NCI-H446 treated with DMSO at 0.1 percent for 48 hours (cell line): ENCODE results near the gene ATP7B.
"Not testable (repeated sequence)": the region's sequence is repeated elsewhere in the genome, so short reads cannot be mapped to it uniquely, and the experiment has no call there.

Experiments
- DNase-seq: peaks from one replicate; lab custom pipeline; 2025; lab: John Stamatoyannopoulos, UW

The ATP7B gene

DNA sequence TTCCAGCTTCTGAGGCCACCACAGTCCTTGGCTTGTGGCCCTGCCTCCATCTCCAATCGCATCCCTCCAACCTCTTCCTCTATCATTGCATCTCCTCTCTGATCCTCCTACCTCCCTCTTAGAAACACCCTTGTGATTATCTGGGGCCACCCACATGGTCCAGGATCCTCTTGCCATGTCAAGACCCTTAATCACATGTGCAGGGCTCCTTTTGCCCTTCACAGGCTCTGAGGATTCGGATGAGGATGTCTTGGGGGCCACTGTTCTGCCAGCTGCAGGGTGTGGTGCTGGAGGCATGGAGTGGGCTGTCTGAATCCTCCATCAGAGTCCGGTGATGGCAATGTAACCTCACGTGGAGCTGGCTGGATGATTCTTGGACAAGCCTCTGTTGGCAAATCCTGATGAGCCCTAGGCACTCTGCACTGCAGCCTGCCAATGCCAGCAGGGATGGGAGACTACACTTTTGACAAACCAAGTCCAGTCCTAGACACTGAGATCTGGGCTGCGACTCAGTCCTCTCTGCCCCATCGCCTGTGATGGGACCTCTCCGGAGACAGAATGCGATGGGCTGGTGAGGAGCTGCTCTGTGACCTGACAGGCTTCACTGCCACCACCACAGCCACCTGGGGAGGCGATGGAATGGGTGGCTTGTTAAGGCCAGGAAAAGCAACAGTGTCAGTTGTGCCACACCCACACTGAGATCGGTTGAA lies 88.3 kb downstream of the ATP7B start:
- DNase-seq, result no peak

DNA sequence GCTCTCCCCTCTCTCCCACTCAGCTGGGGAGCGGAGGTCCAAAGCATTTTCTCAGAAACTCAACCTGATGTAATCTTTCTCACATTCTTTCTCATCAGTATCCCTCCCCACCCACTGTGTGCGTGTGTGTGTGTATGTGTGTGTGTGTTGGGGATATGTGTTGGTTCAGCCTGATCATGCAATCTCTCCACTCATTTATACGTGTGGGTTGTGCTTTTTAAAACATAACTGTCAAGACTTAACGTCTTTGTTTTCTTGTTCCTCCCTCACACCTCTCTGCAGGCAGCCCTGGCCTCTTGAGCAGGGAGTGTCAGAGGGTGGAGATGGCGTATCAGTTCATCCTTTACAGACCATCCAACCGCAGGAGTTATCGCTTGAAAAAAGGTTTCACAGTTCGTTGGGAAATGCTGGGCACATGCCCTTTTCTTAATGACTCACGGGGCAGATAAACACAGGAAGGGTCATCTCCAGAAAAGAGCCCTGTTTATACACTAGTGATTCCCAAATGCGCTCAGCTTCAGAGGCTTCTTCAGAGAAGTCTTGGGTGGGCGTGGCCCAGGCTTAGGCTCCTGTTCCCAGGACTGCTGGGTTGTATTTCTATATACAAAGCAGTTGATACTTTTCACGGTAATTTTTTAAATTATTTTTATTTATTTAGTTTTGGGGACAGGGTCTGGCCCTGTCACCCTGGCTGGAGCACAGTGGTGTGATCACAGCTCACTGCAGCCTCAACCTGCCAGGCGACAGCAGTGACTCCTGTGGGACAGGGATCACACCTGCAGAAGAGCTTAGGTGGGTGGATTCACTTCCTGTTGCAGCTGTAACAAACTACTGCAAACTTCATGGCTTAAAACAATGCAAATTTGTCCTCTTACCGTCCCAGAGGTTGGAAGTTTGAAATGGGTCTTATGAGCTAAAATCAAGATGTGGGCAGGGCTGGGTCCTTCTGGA lies 89.2 kb downstream of the ATP7B start:
- no peak for DNase-seq

DNA sequence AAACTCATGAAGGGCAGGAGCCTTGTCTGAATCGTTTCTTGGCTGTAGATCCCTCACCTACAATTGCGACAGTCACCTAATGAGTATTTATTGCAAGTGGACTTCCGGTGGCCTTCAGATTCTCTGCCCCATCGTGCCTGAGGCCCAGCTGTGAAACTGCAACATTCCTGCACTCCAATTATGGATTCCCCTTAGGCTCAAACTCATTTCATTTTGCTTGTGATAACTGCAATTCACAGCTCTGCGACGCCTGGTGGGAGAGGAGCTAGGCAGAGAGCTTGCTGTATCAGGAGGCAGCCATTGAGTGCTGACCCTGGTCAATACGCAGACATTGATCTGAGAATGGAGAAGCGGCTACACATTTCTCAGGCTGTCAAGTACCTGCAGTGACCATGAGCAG lies 90.5 kb downstream of the ATP7B start:
- no peak for DNase-seq

DNA sequence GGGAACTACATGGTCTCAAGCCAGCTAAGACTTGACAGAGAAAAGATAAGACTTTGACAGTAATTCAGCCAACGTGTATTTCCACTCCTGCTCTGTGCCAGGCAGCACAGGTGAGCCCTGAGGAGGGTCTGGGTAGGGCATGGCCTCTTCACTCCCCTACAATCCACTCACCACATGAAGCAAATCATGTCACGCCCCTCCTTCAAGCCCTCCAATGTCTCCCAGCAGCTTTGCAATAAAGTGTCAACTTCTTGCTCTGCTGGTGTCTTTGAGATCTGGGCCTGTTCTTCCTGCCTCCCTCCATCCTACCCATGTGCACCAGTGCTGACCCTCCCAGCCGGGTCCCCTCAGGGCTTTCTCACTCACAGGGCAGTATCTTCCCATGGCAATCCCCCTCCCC lies 91.0 kb downstream of the ATP7B start:
- DNase-seq, result no peak

DNA sequence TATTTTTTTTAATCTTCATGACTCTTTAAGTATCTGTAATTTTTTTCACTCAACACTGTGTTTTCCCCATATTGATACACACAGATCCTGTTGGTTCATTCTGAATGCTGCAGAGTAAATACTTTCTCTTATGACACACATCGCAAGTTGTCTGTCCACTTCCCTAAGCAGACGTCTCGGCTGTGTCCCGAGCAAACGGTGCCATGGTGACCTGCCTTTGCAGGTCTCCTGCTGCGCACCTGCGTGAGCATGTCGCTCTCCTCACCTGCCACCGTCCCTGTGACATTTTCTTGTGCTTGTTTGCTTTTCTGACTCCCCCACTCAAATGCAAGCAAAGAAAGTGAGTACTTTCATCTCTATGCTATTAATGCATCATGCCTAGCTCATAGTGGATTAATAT lies 91.7 kb downstream of the ATP7B start:
- DNase-seq, result no peak

DNA sequence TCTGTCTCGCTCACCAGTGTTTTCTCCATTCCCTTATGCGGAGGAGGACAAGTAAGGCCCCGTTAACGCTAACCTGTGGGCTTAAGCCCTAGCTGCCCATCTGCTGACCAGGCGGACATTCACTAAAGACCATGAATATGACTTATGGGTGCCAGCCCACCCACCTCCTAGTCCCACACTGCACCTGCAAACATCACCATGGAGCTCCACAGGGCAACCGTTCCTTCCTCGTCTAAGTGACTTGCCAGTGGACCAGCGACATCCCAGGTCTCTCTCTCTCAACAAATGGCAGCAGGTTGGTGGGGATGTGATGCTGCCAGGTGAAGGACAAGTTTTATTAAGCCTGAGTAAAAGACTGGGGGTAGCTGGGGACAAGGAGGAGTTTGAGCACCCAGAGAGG lies 94.3 kb downstream of the ATP7B start:
- no peak for DNase-seq

DNA sequence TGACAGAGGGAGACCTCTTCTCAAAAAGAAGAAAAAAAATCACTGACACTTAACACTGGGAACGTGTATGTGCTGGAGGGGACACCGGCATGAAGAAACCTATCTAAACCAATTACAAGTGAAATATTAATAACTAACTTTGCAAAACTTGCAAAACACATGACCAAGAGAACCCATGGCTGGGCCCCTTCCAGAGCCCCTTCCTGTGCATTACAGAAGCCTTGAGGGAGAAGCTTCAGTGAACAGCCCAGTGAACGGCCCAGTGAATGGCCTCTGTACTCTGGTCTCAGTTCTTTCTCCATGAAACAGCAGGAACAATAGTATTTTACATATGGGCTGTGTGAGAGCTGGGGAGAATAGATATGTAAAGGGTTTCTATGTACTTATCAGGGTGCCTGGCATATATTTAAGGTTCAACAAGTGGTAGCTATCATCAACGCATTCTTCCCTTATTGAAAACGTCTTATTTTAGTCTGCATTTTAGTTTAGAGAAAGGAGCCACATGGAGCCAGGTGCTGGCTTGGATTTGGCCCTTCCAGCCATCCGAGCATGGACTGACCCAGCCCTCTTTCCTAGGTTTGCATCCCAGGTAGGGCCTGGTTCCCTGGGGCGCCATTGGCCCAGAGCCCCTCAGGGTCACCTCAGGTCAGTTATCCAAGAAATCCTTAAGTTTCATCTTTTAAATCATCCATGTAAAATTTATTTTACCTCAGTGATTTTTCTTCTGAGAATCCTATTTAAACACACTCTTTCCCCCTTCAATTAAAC lies 95.0 kb downstream of the ATP7B start:
- no peak for DNase-seq

DNA sequence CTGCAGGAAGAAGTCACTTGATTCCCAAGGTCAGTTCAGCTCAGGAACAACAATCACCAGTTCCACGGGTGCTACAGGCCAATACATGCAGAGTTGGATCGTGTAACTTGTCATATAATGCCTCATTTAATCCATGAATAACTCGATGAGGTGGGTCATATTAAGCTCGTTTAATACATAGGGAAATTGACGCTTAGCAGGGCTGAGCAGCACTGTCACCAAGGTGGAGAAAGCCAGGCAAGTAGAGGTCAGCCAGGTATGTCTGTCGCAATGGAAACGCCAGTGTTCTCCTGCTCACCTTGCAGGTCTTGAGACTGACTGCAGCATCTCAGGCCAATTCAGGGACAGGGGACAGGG lies 97.1 kb downstream of the ATP7B start:
- no peak for DNase-seq

DNA sequence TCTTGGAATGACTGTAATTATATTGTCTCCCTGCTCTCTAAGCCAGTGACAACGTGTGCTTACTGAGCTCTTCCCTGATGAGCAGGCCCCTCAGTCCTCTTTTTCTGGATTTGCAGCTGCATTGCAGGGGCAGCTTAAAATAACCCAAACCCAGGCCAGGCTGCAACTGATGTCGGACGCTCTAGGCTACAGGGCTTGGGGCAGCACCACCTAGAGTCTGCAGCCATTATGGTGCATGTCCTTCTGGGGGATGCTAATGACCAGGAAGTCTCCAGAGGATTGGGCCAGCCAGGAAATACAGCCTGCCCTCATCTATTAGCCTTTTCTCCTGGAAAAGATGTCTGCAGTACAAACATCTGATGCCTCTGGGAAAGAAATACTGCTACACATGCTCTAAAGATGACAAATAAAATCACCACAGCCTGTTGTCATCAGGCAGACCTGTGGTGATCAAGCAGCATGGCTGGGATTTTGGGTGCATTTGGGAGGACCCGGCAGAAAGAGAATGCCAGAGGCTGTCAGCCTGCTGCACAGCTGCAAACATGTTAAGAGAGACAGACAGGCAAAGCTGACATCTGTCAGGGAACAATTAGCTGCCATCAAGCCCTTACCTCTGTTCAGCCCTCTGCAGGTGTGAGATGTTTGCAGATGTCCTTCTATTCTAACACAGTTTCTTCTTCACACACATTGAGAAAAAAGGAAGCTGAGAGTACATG lies 97.7 kb downstream of the ATP7B start:
- no peak for DNase-seq

DNA sequence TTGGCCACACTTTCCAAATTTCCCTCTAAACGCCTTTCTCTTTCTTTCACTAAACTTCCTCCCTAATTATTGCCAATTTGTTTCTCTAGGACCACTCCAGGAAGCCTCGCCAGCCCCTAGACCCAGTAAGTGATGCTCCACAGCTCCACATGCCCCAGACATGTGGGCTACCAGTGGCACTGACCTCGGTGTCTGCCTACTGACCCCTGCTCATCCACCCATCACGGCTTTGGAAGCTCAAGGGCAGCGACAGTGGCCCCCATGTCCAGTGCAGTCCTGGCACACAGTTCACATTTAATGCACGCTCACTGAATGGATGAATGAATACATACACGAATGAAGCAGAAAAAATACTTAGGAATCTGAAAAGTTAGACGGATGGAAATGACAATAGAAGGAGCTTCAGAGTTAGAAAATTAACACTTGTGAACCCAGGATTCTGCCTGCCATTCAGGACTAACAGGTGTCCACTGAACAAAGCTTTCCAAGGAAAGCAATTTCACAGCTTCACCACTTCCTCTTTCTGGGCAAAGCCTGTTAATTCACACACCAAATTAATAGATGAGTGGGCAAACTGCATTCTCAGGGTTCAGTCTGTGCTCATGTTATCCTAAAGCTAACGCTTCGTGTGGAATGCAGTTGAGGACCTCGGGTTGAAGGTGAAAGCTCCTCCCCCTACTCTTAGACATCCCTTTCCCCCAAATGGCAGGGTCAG lies 98.6 kb downstream of the ATP7B start:
- no peak for DNase-seq

DNA sequence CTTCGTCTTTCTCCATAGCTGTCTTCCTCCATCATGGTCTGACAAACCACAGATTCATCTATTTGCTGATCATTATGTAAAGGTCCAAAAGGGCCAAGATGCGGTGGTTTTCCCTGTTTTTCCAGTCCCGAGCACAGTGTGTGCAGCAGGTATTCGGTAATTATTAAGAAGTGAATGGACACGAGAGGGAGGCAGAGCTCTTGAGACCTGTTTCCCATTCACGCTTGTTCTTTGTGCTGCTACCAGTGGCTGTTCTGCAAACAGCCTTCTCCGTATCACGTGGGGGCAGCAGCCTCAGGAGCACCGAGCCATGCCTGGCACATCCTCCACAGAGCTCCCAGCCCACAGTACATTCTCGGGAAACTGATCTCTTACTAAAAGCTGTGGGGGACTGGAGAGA lies 99.2 kb downstream of the ATP7B start:
- DNase-seq, result no peak

DNA sequence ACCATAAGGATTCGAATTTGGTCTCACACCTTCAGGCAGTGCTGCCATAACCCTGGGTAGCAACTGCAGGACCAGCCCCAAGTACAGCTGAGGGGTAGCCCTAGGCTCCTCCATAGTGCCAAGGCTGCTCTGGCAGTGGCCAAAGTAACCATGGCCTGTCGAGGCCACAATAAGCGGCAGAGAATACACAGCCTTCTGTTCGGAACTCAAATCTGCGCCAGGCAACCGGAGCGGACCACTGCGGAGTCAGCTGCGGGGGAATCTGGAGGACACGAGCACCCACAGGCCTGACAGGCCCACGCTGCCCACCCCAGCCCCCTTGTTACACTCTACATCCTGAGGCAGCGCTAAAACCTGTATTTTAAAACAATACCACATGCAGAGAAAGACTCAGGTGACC lies 100.7 kb downstream of the ATP7B start:
- DNase-seq, result no peak

DNA sequence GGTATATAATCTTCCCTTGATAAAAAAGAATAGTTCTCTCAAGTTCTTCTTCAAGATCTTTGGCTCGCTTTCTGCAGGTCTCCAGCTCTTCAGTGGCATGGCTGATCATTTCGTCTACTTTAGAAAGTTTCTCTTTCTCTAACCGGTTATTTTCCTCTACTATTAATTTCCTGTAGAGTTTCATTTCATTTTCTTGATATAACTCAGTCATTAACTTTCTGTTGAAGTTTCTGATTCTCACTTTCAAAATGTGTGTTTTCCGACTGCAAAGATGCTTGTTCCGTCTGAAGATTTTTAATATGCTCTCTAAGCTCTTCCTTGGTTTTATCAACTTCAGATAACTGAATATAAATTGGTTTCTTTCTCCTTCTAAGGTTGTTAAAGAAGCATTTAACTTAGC lies 102.0 kb downstream of the ATP7B start:
- DNase-seq, result not testable (repeated sequence)

DNA sequence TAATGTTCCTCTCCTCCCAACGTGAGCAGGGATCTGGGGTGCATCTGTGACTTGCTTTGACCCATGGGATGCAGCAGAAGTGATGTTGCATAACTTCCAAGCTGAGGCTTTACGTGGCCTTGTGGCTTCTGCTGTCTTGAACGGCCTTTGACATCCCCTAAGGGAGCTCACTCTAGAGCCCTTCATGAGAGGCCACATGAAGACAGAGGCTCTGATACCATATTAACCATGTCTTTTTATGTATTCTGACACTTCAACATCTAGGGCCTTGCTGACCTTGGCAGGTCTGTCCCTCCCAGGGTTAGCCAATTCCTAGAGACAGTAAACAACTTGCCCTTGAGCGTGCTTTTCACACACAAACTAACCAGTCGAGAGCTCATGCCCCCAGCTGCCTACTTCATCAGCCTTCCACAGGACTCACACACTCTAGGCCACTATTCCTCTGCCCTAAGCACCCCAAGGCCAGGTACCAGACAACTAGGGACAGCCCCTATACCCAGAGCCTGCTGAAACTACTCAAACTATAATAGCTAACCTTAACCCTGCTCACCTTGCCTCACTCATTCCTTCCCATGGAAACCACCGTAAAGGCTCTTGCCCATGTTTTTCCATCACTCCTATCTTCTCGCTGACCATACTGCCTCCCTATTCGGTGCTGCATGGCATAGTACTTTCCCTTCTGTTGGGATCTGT lies 104.1 kb downstream of the ATP7B start:
- DNase-seq, result no peak

DNA sequence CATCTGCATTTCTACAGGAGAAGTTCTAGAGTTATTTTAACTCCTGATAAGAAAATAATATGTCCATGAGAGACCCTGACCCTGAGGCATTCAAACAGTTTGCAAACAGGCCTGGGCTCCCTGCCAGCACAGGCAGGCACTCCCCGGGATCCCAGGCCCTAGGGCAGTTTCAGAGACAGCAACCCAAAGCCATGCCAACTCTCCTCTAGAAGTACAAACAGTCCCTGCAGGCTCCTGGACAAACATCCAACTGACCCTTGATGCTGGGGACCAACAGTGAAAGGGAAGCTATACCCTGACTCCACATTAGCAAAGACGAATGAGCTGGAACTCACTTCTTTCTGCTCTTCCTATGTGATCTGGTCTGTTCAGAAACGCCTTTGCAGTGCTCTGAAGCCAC lies 104.7 kb downstream of the ATP7B start:
- no peak for DNase-seq

DNA sequence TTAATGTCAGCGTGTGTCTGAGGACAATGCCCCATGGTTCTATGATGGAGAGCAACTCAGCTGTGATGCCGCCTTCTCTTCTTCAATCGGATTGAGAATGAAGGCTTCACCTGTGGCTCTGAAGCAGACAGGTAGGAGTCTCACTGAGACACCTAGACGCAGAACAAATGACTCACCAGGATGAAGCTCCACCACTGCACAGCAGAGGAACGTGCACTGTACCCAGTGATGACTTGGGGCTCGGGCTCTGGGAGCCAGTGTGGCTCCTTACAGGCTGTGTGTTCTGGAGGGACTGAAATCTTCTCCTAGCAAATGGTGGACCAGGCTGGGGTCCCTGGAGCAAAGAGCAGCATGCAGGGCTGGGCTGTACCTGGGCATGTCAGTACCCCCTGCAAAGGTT lies 105.5 kb downstream of the ATP7B start:
- DNase-seq, result no peak

DNA sequence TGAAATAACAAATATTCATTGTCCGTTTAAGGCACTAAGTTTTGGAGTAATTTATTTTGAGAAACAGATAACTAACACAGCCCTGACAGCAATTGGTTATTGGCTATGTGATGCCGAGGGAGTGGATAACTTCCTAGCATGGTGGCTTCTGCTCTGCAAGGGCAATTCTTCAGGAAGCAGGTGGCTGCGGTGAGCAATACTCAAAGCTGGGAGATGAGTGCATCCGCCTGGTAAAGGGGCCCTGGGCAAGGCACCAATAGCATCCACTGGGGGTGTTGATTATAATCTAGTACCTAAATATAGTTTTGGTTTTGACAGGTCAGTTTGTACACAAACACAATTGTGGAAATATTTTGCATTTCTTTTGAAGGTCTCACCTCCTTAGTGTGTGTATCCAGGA lies 108.5 kb downstream of the ATP7B start:
- no peak for DNase-seq

DNA sequence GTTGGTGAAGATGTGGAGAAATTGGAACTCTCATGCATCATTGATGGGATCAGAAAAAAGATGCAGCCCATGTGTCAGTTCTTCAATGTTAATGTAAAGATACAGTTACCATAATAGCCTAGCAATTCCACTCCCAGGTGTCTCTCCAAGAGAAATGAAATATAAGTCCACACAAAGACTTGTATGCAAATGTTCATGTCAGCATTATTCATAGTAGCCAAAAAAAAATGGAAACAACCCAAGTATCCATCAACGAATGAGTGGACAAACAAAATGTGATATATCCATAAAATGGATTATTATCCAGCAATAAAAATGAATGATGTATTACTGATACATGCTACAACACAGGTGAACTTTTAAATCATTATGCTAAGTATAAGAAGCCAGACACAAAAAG lies 110.8 kb downstream of the ATP7B start:
- no peak for DNase-seq

DNA sequence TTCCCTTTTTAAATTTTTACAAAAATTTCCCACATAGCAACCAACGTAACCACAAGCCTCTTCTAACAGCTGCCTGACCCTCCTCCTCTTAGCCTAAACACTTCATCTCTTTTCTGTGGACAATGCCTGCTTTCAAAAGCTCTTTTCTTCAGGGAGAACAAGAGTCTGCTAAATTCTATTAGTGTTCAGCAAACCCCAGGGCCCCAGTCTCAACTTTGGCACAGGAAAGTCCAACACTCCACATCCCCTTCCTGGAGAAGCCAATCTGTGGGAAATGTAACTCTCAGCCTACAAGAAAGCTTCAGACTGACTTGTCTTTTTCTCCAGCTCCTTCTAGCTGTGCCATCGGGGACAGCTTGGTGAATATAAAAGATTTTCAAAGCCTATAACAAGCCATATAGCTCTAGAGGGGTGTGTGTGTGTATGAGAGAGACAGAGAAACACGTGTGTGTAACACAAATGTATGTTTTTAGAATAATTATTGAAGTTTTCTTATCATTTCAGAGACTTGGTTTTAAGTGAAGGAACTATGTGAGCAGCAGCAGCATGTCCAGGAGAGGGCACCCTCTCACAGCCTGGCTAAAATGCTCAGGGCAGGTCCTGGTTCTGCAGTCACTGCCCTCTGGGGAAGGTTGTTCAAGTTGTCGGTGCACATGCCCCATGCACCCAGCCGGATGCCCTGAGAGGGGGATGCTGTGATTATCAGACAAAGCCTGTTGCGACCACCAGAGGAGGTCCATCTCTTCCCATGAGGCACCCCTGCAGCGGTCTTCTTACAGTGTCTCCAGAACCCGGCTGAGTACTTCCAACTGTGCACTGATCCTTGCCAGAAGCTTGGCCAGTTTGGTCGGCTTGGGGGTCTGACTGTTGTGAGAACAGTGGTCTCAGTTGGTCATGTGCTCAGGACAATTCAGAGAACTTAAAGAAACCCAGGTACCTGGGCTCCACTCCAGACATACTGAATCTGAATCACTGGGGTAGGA lies 115.1 kb downstream of the ATP7B start:
- no peak for DNase-seq

DNA sequence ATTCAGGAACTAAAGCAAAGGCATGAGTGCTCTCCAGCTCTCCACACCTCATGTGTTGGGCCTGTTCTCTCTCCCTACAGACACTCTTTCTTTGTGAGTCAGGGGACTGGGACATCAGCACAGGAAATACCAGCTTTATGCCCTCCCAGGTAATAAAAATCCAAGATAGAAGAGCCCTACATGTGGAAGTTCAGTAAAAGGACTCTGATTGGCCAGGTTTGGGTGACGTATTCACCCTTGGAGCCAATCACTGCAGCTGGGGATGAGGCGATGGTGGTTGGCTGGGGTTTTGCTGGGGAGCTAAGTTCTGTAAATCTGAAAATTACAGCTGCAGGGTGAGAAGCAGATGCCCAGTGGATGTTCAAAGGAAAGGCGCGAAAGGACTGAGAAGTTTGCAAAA lies 117.0 kb downstream of the ATP7B start:
- DNase-seq, result no peak
